Fibroblast of lung (primary cell): ENCODE results near the gene UCN3. TPM values are rescaled to one million over a fixed set of nuclear protein-coding genes. Genes with fewer than 3 reads are reported as not detected.

Experiments used
- DNase-seq, 2 donors: peaks; one replicate each; pipeline versions ENCODE4 v3.0.0 to v3.0.0-alpha.2; 2010; ENCODE audit warnings: low read depth in 2 of 2
- H2AFZ ChIP-seq: 2 replicates; pipeline ENCODE4 v1.5.1; 2012; ENCODE audit warnings: low read length, control low read depth, inconsistent platforms
- H3K27ac ChIP-seq: 2 replicates; pipeline ENCODE4 v1.5.1; 2011; ENCODE audit warnings: low read length, control low read depth; ENCODE audit not compliant: insufficient read depth
- H3K27me3 ChIP-seq: 2 replicates; pipeline ENCODE4 v1.5.1; 2011; ENCODE audit warnings: mild to moderate bottlenecking, low read length; ENCODE audit not compliant: control insufficient read depth, insufficient read depth
- H3K36me3 ChIP-seq: 2 replicates; pipeline ENCODE4 v1.5.1; 2011; ENCODE audit warnings: low read length; ENCODE audit not compliant: control insufficient read depth, insufficient read depth
- H3K4me1 ChIP-seq: 2 replicates; pipeline ENCODE4 v1.5.1; 2011; ENCODE audit warnings: low read length; ENCODE audit not compliant: control insufficient read depth, insufficient read depth; ENCODE audit errors: extremely low read depth
- H3K4me2 ChIP-seq: 2 replicates; pipeline ENCODE4 v1.5.1; 2011; ENCODE audit warnings: low read length, control low read depth; ENCODE audit not compliant: insufficient read depth; ENCODE audit errors: extremely low read depth
- H3K4me3 ChIP-seq, 4 experiments: fragments of 200-600 bp in 1 of 4; sonication (generic) in 1 of 4; replicated peaks in 1 of 4; 2 replicates each; pipeline ENCODE4 v1.5.1; 2011 to 2016; ENCODE audit warnings: low read length in 4 of 4, low read depth in 3 of 4, mild to moderate bottlenecking in 3 of 4, control low read depth in 2 of 4, inconsistent platforms in 1 of 4, mixed read lengths in 1 of 4; ENCODE audit not compliant: insufficient read depth in 1 of 4; ENCODE audit errors: control extremely low read depth in 1 of 4
- H3K79me2 ChIP-seq: 2 replicates; pipeline ENCODE4 v1.5.1; 2012; ENCODE audit warnings: mild to moderate bottlenecking, low read length, inconsistent platforms; ENCODE audit not compliant: control insufficient read depth, insufficient read depth
- H3K9ac ChIP-seq: 2 replicates; pipeline ENCODE4 v1.5.1; 2011; ENCODE audit warnings: mild to moderate bottlenecking, low read length, control low read depth; ENCODE audit not compliant: insufficient read depth
- H3K9me3 ChIP-seq: 2 replicates; pipeline ENCODE4 v1.5.1; 2012; ENCODE audit warnings: low read depth, low read length; ENCODE audit not compliant: control insufficient read depth, insufficient read depth
- H4K20me1 ChIP-seq: 2 replicates; pipeline ENCODE4 v1.5.1; 2011; ENCODE audit warnings: low read length; ENCODE audit not compliant: control insufficient read depth, insufficient read depth; ENCODE audit errors: extremely low read depth
- EZH2 ChIP-seq: IDR thresholded peaks from 2 replicates; pipeline ENCODE4 v1.5.1; 2012; ENCODE audit warnings: low read length, control low read depth, mild to moderate bottlenecking; ENCODE audit errors: missing control alignments
- polyA plus RNA-seq, 2 donors: library from polyadenylated mRNA; depleted of rRNA in 1 of 2; stranded (reverse) in 1 of 2; unstranded in 1 of 2; fragments of >200 nt; gene quantifications; 2 replicates each; pipeline ENCODE4 v1.2.1, GENCODE V29; 2011 to 2012; ENCODE audit warnings: missing spikeins in 1 of 2
- total RNA-seq: library from RNA; depleted of rRNA; stranded (reverse); fragments of >200 nt; gene quantifications from 2 replicates; pipeline ENCODE4 v1.2.1, GENCODE V29; 2014
- TF ChIP-seq, protein P1 (sequence below), 2 donors: IDR thresholded peaks in 1 of 2; conservative IDR thresholded peaks in 1 of 2; 1 replicate in 1 of 2; 2 replicates in 1 of 2; pipeline ENCODE4 v1.5.1; 2011 to 2012; ENCODE audit warnings: low read length in 2 of 2, control low read depth in 1 of 2, inconsistent platforms in 1 of 2, low read depth in 1 of 2, mild to moderate bottlenecking in 1 of 2

UCN3 gene
- total and polyA plus RNA-seq, 2 donors (not counting 1 experiment from before 2014, with no cell fraction given) = not detected

DNA sequence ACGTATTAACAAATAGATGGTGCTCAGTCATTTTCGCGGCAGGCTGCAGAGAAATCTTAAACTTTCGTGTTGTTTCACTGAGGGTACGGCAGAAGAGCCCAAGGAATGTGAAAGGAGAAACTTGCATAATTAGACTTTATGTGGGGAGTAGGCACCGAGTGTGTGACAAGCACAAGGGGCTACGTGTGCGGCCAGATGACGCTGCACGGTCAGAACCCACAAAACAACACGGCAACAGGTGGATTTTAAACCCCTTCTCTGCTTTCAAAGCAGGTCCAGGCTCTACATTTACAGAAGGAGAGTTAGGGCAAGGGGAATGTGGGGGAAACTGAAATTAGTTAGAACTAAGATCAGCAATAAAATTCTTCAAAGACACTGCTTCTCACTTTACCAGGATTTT, 392 bp upstream of the UCN3 start:
- Histone ChIP-seq H3K4me3 (no peak overlapping the region), H3K4me1 (no peaks in the 10 kb centered on the region), H3K27me3 (no peaks in the 10 kb centered on the region), H3K79me2 (no peaks in the 10 kb centered on the region), H3K36me3 (no peaks in the 10 kb centered on the region), H4K20me1 (no peaks in the 10 kb centered on the region), H3K27ac (no peak overlapping the region), H3K9ac (no peak overlapping the region), H3K9me3 (no peaks in the 10 kb centered on the region), H2AFZ (no peak overlapping the region), H3K4me2 (no peak overlapping the region)
- no peak for DNase-seq
- TF ChIP-seq, protein P1, sequence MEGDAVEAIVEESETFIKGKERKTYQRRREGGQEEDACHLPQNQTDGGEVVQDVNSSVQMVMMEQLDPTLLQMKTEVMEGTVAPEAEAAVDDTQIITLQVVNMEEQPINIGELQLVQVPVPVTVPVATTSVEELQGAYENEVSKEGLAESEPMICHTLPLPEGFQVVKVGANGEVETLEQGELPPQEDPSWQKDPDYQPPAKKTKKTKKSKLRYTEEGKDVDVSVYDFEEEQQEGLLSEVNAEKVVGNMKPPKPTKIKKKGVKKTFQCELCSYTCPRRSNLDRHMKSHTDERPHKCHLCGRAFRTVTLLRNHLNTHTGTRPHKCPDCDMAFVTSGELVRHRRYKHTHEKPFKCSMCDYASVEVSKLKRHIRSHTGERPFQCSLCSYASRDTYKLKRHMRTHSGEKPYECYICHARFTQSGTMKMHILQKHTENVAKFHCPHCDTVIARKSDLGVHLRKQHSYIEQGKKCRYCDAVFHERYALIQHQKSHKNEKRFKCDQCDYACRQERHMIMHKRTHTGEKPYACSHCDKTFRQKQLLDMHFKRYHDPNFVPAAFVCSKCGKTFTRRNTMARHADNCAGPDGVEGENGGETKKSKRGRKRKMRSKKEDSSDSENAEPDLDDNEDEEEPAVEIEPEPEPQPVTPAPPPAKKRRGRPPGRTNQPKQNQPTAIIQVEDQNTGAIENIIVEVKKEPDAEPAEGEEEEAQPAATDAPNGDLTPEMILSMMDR (conservative IDR thresholded peaks at IDR 0.05 in 1 of 2, IDR thresholded peaks at IDR 0.05 in 1 of 2; ENCODE audit: low read depth in 1 of 2, low read length in 2 of 2) = no peak
- no peak for TF ChIP-seq EZH2

DNA sequence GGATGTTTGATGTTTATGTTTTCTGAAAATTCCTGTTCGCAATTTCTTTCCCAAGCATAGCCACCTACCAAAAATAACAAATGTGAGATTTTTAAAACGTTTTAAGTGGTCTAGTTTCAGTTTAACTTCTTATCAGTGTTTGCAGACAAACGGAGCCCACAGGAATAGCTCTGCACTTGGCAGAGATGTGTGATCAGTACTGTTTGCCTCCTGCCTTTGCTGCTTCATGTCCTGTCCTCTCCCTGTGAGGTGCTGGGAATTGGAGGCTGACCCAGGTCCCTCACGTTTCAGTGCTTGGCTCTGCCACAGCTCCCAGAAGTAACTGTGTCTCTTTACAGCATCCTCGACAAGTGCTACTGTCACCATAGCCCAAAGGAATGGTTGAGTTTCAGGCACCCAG, 1.2 kb downstream of the UCN3 start:
- Histone ChIP-seq H3K27ac (no peak overlapping the region), H3K9me3 (peaks cover 1% of the 10 kb centered on the region), H4K20me1 (no peaks in the 10 kb centered on the region), H3K27me3 (no peaks in the 10 kb centered on the region), H3K4me3 (no peak overlapping the region), H3K9ac (no peak overlapping the region), H3K4me2 (no peak overlapping the region), H2AFZ (no peak overlapping the region), H3K36me3 (no peaks in the 10 kb centered on the region), H3K79me2 (no peaks in the 10 kb centered on the region), H3K4me1 (no peaks in the 10 kb centered on the region)
- DNase-seq = no peak
- TF ChIP-seq, protein P1 (conservative IDR thresholded peaks at IDR 0.05 in 1 of 2, IDR thresholded peaks at IDR 0.05 in 1 of 2; ENCODE audit: low read depth in 1 of 2, low read length in 2 of 2) = no peak
- no peak for TF ChIP-seq EZH2

DNA sequence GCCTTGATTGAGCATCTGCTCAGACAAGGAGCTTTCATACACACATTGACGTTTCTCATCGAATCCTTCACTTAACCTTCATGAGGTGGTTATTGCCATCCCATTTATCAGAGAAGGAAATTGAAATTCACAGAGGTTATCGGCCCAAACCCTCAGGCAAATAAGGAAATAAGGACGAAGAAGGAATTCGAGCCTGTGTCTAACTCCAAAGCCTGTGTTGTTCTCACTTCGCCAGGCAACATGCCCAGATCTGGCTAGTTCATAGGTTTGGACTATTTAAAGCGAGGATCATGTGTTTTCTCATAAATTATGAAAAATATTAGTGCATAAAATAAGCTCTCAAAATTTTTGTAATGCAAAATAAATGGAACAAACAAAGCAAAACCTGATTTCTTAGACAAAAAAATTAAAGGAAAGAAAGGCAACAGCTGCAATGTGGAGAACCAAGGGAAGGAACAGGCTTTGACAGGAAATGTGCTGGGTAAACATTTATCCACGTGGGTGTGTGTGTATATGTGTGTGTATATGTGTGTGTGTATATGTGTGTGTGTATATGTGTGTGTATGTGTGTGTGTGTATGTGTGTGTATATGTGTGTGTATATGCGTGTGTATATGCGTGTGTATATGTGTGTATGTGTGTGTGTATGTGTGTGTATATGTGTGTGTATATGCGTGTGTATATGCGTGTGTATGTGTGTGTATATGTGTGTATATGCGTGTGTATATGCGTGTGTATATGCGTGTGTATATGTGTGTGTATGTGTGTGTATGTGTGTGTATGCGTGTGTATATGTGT, 4.8 kb downstream of the UCN3 start:
- Histone ChIP-seq H4K20me1 (no peaks in the 10 kb centered on the region), H3K27me3 (no peaks in the 10 kb centered on the region), H3K4me2 (no peak overlapping the region), H3K4me3 (no peak overlapping the region), H3K79me2 (no peaks in the 10 kb centered on the region), H3K9ac (no peak overlapping the region), H3K9me3 (peaks cover 4% of the 10 kb centered on the region), H3K27ac (no peak overlapping the region), H2AFZ (no peak overlapping the region), H3K4me1 (no peaks in the 10 kb centered on the region), H3K36me3 (no peaks in the 10 kb centered on the region)
- no peak for DNase-seq
- TF ChIP-seq, protein P1 (conservative IDR thresholded peaks at IDR 0.05 in 1 of 2, IDR thresholded peaks at IDR 0.05 in 1 of 2; ENCODE audit: low read depth in 1 of 2, low read length in 2 of 2) = no peak
